ENCODE data around the gene GNAZ.

Gene GNAZ

GRCh38 chr22:23036684-23037428 is 33.5 kb upstream of the GNAZ start:
- TF ChIP-seq CTCF (IDR thresholded peaks at IDR 0.05; ENCODE audit: insufficient read depth, missing control alignments) = no peak
- DNase-seq (ENCODE audit: insufficient read length, low spot score) = peak; percentile 31
- peak; percentile 95 for FAIRE-seq

GRCh38 chr22:23037429-23038333 is 32.6 kb upstream of the GNAZ start:
- no peak for TF ChIP-seq CTCF (IDR thresholded peaks at IDR 0.05; ENCODE audit: insufficient read depth, missing control alignments)
- FAIRE-seq (no peak), DNase-seq (ENCODE audit: insufficient read length, low spot score) (no peak)

- no peak for DNase-seq (ENCODE audit: insufficient read length, low spot score)
- no peak for TF ChIP-seq CTCF (IDR thresholded peaks at IDR 0.05; ENCODE audit: insufficient read depth, missing control alignments)
- no peak for FAIRE-seq
These were observed 32.0 kb upstream of the GNAZ start for GRCh38 chr22:23038334-23038642.

- TF ChIP-seq CTCF (IDR thresholded peaks at IDR 0.05; ENCODE audit: insufficient read depth, missing control alignments) = no peak
- no peak for DNase-seq (ENCODE audit: insufficient read length, low spot score)
- no peak for FAIRE-seq
These were observed 31.4 kb upstream of the GNAZ start for GRCh38 chr22:23038902-23039301.

GRCh38 chr22:23042179-23042578 is 28.1 kb upstream of the GNAZ start:
- FAIRE-seq (no peak), DNase-seq (ENCODE audit: insufficient read length, low spot score) (no peak)
- no peak for TF ChIP-seq CTCF (IDR thresholded peaks at IDR 0.05; ENCODE audit: insufficient read depth, missing control alignments)

- no peak for DNase-seq (ENCODE audit: insufficient read length, low spot score)
- TF ChIP-seq CTCF (IDR thresholded peaks at IDR 0.05; ENCODE audit: insufficient read depth, missing control alignments) = no peak
- no peak for FAIRE-seq
These were observed 25.7 kb upstream of the GNAZ start for GRCh38 chr22:23044570-23044969.

GRCh38 chr22:23045461-23045860 is 24.9 kb upstream of the GNAZ start:
- TF ChIP-seq CTCF (IDR thresholded peaks at IDR 0.05; ENCODE audit: insufficient read depth, missing control alignments) = no peak
- DNase-seq (ENCODE audit: insufficient read length, low spot score) = no peak
- no peak for FAIRE-seq
